Psoas muscle (tissue), 8 donors: ENCODE results near the gene MYO5C. TPM values are rescaled to one million over a fixed set of nuclear protein-coding genes. Genes with fewer than 3 reads are reported as not detected.

Experiments used
- ATAC-seq, 4 donors: fragments of 200-7000 bp; cut with Tn5 transposase; one replicate each; pipeline ENCODE4 v1.9.1; 2020; ENCODE audit warnings: moderate library complexity in 3 of 4, mild to moderate bottlenecking in 2 of 4
- DNase-seq, 2 donors: peaks; one replicate each; pipeline ENCODE4 v3.0.0-alpha.2; 2020
- H3K27ac ChIP-seq: fragments of 200-600 bp; one replicate; pipeline ENCODE4 v1.8.0; 2022
- H3K27me3 ChIP-seq, 3 donors: fragments of 200-600 bp in 1 of 3; one replicate each; pipeline versions ENCODE4 v1.6.1 to v1.8.0; 2013 to 2022; ENCODE audit warnings: low read length in 2 of 3, mild to moderate bottlenecking in 2 of 3, moderate library complexity in 1 of 3; ENCODE audit not compliant: insufficient read depth in 3 of 3
- H3K36me3 ChIP-seq, 2 donors: fragments of 200-600 bp in 1 of 2; one replicate each; pipeline versions ENCODE4 v1.6.1 to v1.8.0; 2013 to 2022; ENCODE audit warnings: low read depth in 1 of 2, mild to moderate bottlenecking in 1 of 2, moderate library complexity in 1 of 2; ENCODE audit not compliant: insufficient read depth in 1 of 2
- H3K4me1 ChIP-seq: fragments of 200-600 bp; one replicate; pipeline ENCODE4 v1.8.0; 2022
- H3K4me3 ChIP-seq: fragments of 200-600 bp; one replicate; pipeline ENCODE4 v1.8.0; 2022; ENCODE audit warnings: mild to moderate bottlenecking
- H3K9me3 ChIP-seq: fragments of 200-600 bp; one replicate; pipeline ENCODE4 v1.8.0; 2022
- WGBS, 3 donors: extraction: QIAGEN DNeasy Blood & Tissue Kit; methylation state at CpG; one replicate each; pipeline versions ENCODE4 v1.1.6 to v1.1.7; 2013; 5-methylcytosine and 5-hydroxymethylcytosine counted together
- intact Hi-C, 2 donors: fragments of 100-400 bp; cut with DNase I; formaldehyde crosslinking; loops; one replicate each; pipeline versions ENCODE4 v1.11.0 to v1.14.2; 2022
- polyA plus RNA-seq, 3 donors: library from polyadenylated mRNA; stranded (reverse); fragments of 200-250 nt; gene quantifications; one replicate each; pipeline ENCODE4 v1.2.3, GENCODE V29; 2013
- total RNA-seq, 4 donors: library from RNA; stranded (reverse); fragmentation: NEBNext Ultra II Directional in 2 of 4; extraction: Animal tissue kit (Norgen Biotek cat#: 25700) in 2 of 4; gene quantifications; one replicate each; pipeline versions ENCODE4 v1.2.1 to v1.2.4, GENCODE V29; 2021 to 2023
- TF ChIP-seq, protein P1 (sequence below): fragments of 200-600 bp; IDR thresholded peaks from one replicate; pipeline ENCODE4 v1.8.0; 2022; ENCODE audit warnings: antibody characterized with exemption
- donor health status: healthy with polysubstance abuse.
- donor health status: DM: no; HTN: no; CAD: no; lungs with moderate emphysema.
- donor health status: Bipolar disorder and iron deficiency.
- donor health status: healthy.
- donor health status: DM: yes; HTN: yes; CAD: no.
- donor health status: DM: no; HTN: no; CAD: no.
- donor health status: DM: no; HTN: no; CAD: no.
- donor health status: DM: yes; HTN: yes; CAD: no.

The MYO5C gene
- total and polyA plus RNA-seq, 7 donors: 0.53 to 3.0 (median 1.2) TPM

DNA sequence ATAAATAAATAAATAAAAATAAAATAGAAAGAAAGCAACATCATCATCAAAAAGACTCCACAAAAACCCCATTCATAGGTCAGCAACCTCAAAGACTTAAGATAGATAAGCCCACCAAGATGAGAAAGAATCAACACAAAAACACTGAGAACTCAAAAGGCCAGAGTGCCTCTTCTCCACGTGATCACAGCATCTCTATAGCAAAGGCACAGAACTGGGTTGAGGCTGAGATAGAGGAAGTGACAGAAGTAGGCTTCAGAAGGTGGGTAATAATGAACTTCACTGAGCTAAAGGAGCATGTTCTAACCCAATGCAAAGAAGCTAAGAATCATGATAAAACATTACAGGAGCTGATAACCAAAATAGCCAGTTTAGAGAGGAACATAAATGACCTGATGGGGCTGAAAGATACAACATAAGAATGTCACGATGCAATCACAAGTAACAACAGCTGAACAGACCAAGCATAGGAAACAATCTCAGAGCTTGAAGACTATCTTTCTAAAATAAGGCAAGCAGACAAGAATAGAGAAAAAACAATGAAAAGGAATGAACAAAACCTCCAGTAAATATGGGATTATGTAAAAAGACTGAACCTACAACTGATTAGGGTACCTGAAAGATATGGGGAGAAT is 130.9 kb downstream of the MYO5C start:
- no peaks in the 10 kb centered on the region for H3K27me3 ChIP-seq
- DNase-seq (no peak), ATAC-seq (no peak)
- 89 to 94% (median 94%) methylated on average over 2 of the region's 2 CpGs for WGBS, 3 donors
- TF ChIP-seq, protein P1, sequence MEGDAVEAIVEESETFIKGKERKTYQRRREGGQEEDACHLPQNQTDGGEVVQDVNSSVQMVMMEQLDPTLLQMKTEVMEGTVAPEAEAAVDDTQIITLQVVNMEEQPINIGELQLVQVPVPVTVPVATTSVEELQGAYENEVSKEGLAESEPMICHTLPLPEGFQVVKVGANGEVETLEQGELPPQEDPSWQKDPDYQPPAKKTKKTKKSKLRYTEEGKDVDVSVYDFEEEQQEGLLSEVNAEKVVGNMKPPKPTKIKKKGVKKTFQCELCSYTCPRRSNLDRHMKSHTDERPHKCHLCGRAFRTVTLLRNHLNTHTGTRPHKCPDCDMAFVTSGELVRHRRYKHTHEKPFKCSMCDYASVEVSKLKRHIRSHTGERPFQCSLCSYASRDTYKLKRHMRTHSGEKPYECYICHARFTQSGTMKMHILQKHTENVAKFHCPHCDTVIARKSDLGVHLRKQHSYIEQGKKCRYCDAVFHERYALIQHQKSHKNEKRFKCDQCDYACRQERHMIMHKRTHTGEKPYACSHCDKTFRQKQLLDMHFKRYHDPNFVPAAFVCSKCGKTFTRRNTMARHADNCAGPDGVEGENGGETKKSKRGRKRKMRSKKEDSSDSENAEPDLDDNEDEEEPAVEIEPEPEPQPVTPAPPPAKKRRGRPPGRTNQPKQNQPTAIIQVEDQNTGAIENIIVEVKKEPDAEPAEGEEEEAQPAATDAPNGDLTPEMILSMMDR: no peak
- intact Hi-C loops: no loop called here
- H3K9me3 ChIP-seq: no peaks in the 10 kb centered on the region
- no peak overlapping the region for H3K27ac ChIP-seq
- no peak overlapping the region for H3K4me3 ChIP-seq
- H3K4me1 ChIP-seq: no peaks in the 10 kb centered on the region
- H3K36me3 ChIP-seq: no peaks in the 10 kb centered on the region

DNA sequence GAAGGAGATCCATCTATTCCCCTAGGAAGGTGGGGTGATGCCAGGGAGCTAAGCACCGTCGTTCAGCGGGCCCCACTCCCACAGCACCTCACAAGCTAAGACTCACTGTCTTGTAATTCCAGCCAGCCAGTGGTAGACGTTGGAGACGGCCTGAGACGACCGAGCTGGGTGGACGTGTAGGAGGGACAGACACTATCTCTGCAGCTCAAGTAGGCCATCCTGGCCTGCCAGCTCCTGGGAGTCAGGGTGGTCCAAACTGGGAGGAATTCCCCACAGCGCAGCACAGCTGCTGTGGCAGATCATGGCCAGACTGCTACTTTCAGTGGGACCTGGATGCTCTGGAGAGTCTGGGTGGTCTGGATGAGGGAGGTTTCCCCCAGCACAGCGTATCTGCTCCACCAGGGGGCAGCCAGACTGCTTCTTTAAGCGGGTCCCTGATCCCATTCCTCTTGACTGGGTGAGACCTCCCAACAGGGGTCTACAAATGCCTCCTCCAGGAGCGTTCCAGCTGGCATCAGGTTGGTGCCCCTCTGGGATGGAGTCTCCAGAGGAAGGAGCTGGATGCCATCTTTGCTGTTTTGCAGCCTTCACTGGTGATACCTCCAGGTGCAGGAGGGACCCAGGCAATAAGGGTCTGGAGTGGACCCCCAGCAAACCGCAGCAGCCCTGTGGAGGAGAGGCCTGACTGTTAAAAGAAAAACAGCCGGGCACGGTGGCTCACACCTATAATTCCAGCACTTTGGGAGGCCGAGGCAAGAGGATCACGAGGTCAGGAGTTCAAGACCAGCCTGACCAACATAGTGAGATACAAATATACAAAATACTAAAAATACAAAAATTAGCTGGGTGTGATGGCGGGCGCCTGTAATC is 132.0 kb downstream of the MYO5C start:
- intact Hi-C loops: no loop called here
- ATAC-seq (no peak), DNase-seq (no peak)
- 74 to 80% (median 74%) methylated on average over 19 of the region's 19 CpGs for WGBS, 3 donors
- Histone ChIP-seq H3K9me3 (no peaks in the 10 kb centered on the region), H3K27ac (no peak overlapping the region), H3K27me3 (no peaks in the 10 kb centered on the region), H3K4me1 (no peaks in the 10 kb centered on the region), H3K4me3 (no peak overlapping the region), H3K36me3 (no peaks in the 10 kb centered on the region)
- TF ChIP-seq, protein P1: no peak

DNA sequence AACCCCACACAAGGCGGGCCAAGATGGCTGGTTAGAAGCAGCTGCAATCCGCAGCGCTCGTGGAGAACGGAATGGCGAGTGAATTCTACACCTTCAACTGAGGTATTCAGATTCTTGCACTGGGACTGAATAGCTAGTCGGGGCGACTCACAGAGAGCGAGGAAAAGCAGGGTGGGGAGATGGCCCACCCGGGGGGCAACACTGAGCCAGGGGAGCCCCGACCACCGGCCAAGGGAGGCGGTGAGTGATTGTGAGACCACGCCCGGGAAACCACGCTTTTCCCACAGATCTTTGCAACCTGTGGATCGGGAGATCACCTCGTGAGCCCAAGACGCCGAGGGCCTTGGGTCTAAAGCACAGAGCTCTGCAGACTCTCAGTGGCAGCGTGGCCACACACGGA is 132.7 kb downstream of the MYO5C start:
- intact Hi-C loops: no loop called here
- ATAC-seq (no peak), DNase-seq (no peak)
- Histone ChIP-seq H3K4me3 (no peak overlapping the region), H3K36me3 (no peaks in the 10 kb centered on the region), H3K27me3 (no peaks in the 10 kb centered on the region), H3K27ac (no peak overlapping the region), H3K9me3 (no peaks in the 10 kb centered on the region), H3K4me1 (no peaks in the 10 kb centered on the region)
- WGBS, 3 donors: 76 to 90% (median 81%) methylated on average over 22 of the region's 22 CpGs
- TF ChIP-seq, protein P1: no peak

DNA sequence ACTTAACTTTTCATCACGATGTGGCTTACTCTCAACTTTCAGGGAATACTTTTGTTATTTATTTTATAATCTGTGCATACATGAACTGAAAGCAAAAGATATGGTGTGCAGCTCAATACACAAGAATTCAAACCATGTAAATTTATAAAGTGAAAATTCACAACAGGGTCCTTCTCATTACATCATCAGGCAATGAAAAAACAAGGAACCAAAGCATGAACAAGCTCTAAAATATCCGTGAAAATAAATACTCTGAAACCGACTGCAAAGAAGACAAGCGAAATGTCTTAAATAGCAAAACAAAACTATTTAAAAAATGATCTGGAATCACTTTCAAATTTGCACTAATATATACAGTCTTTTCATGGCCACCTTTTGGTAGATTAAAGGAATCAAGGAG is 133.3 kb downstream of the MYO5C start:
- no peak overlapping the region for H3K4me3 ChIP-seq
- ATAC-seq (no peak), DNase-seq (no peak)
- WGBS, 3 donors: 47 to 75% (median 50%) methylated on average over 4 of the region's 4 CpGs
- no peak overlapping the region for H3K27ac ChIP-seq
- H3K27me3 ChIP-seq: no peaks in the 10 kb centered on the region
- H3K9me3 ChIP-seq: no peaks in the 10 kb centered on the region
- H3K36me3 ChIP-seq: no peaks in the 10 kb centered on the region
- TF ChIP-seq, protein P1: no peak
- H3K4me1 ChIP-seq: no peaks in the 10 kb centered on the region
- intact Hi-C loops: no loop called here
